LNCaP clone FGC (cell line): Measurements from ENCODE around the gene SV2B.

ENCODE experiments used
- DNase-seq: peaks from one replicate; pipeline ENCODE4 v3.0.0-alpha.2; 2011; ENCODE audit warnings: low read depth
- H3K4me3 ChIP-seq: 2 replicates; pipeline ENCODE4 v1.5.1; 2011; ENCODE audit warnings: mild to moderate bottlenecking, low read depth, low read length, control low read depth
- CTCF ChIP-seq: IDR thresholded peaks from 2 replicates; pipeline ENCODE4 v1.5.1; 2012; ENCODE audit warnings: mild to moderate bottlenecking; ENCODE audit not compliant: control insufficient read depth, insufficient read depth; ENCODE audit errors: extremely low read depth

SV2B gene

GRCh38 chr15:91126080-91126479 lies 26.0 kb downstream of the SV2B start:
- DNase-seq, result no peak

DNA sequence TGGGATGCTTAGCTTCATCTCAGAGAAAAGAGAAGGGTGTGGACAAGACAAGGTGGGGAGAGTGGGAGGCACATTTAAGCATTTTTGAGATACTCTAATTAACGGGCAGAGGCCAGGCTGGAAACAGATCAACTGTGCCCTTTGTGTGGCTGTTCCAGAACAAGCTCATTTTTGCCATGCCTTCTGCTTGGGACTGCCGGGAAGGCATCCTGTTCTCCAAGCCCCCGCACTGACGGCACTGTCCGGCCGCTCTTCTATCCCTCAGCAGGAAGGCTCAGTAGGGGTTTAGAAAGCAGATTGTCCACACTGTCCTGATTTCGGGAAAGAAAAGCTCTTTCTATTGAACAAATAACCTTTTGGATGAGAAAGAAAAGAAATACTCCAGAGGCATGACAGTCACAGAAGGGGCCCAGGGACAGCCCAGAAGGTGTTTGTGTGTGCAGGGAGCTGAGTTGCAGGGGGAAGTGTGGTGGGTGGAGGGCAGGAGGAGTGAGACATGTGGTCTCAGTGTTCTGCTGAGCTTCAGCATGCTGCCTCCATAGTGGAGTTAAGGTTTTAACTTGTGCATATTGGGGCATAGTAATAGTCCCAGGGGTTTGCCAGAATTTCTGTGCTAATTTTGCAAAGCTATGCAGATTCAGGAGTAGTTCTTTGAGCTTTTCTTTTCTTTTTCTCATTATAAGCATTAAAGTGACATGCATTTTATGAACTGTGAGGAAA lies 27.3 kb downstream of the SV2B start:
- no peak for DNase-seq
- no peak for TF ChIP-seq CTCF
- no peak overlapping the region for H3K4me3 ChIP-seq

More at GRCh38 chr15:91126080-91126479, 26.0 kb downstream of the SV2B start:
- H3K4me3 ChIP-seq, result no peak overlapping the region
- no peak for TF ChIP-seq CTCF

GRCh38 chr15:91128016-91128415 lies 28.0 kb downstream of the SV2B start:
- TF ChIP-seq CTCF, result no peak
- no peak for DNase-seq

DNA sequence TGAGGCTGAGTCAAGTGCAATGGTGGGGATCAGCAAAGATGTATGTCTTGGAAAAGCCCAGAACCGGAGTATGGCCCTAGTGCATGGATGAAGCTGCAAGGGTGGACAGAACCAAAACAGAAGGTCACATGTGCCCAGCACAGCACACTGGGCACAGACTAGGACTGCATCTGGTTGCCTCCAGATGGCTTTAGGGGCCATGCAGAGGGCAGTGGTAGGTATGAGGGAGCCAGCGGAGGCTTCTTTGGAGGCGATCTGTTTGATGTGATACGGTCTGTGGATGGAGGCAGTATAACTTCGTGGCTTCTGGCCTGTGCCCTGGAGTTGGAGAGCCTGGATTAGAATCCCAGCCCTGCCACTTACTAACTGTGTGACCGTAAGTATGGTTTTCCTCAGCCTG lies 29.4 kb downstream of the SV2B start:
- no peak for TF ChIP-seq CTCF
- no peak for DNase-seq
- H3K4me3 ChIP-seq, result no peak overlapping the region

More at GRCh38 chr15:91128016-91128415, 28.0 kb downstream of the SV2B start:
- no peak overlapping the region for H3K4me3 ChIP-seq

- TF ChIP-seq CTCF, result no peak
- no peak for DNase-seq
- H3K4me3 ChIP-seq, result no peak overlapping the region
These were observed 32.0 kb downstream of the SV2B start for GRCh38 chr15:91132079-91132478.

- no peak for TF ChIP-seq CTCF
- no peak for DNase-seq
- no peak overlapping the region for H3K4me3 ChIP-seq
These were observed 33.5 kb downstream of the SV2B start for GRCh38 chr15:91133511-91133910.
